Liver (tissue), 9 donors: ENCODE measurements around the gene GPR176. TPM values are rescaled to one million over a fixed set of nuclear protein-coding genes. Genes with fewer than 3 reads are reported as not detected.
A peak's percentile ranks its signal among the peaks of the same experiment; 100 is the strongest.

Experiments
- DNase-seq: peaks from one replicate; pipeline ENCODE4 v3.0.0-alpha.2; 2017; ENCODE audit warnings: low spot score
- H3K27ac ChIP-seq, 2 donors: one replicate each; pipeline ENCODE4 v1.7.0; 2013; ENCODE audit warnings: inconsistent platforms in 2 of 2, low read length in 2 of 2, control low read depth in 1 of 2, low read depth in 1 of 2, mild to moderate bottlenecking in 1 of 2
- H3K27me3 ChIP-seq, 4 donors: one replicate each; pipeline versions ENCODE4 v1.6.1 to v1.7.0; 2013; ENCODE audit warnings: low read length in 3 of 4, inconsistent platforms in 1 of 4, mild to moderate bottlenecking in 1 of 4, moderate library complexity in 1 of 4; ENCODE audit not compliant: control insufficient read depth in 4 of 4, insufficient read depth in 4 of 4
- H3K36me3 ChIP-seq, 4 donors: one replicate each; pipeline versions ENCODE4 v1.6.1 to v1.7.0; 2013; ENCODE audit warnings: low read length in 3 of 4, mild to moderate bottlenecking in 3 of 4, low read depth in 1 of 4, moderate library complexity in 1 of 4; ENCODE audit not compliant: control insufficient read depth in 4 of 4, insufficient read depth in 3 of 4
- H3K4me1 ChIP-seq, 4 donors: one replicate each; pipeline versions ENCODE4 v1.6.1 to v1.7.0; 2013; ENCODE audit warnings: low read length in 3 of 4, mild to moderate bottlenecking in 3 of 4, moderate library complexity in 1 of 4; ENCODE audit not compliant: control insufficient read depth in 4 of 4, insufficient read depth in 4 of 4
- H3K4me3 ChIP-seq, 3 donors: one replicate each; pipeline versions ENCODE4 v1.6.1 to v1.7.0; 2013; ENCODE audit warnings: low read length in 3 of 3, control low read depth in 1 of 3, low read depth in 1 of 3, mild to moderate bottlenecking in 1 of 3
- H3K9ac ChIP-seq, 2 donors: one replicate each; pipeline ENCODE4 v1.7.0; 2013; ENCODE audit warnings: low read length in 2 of 2, mild to moderate bottlenecking in 2 of 2, moderate library complexity in 2 of 2, control low read depth in 1 of 2, low read depth in 1 of 2
- H3K9me3 ChIP-seq, 4 donors: one replicate each; pipeline versions ENCODE4 v1.6.1 to v1.7.0; 2013; ENCODE audit warnings: low read length in 3 of 4; ENCODE audit not compliant: control insufficient read depth in 4 of 4
- ATF3 ChIP-seq: IDR thresholded peaks from 2 replicates; pipeline ENCODE4 v1.6.1; 2016; ENCODE audit warnings: antibody characterized with exemption
- CTCF ChIP-seq: fragments of 150-350 bp; IDR thresholded peaks from 2 replicates; pipeline ENCODE4 v1.5.1; 2017; ENCODE audit warnings: improper control_type of control experiment, low read depth, low read length; ENCODE audit not compliant: missing input control
- EGR1 ChIP-seq, 2 donors: IDR thresholded peaks; 2 replicates each; pipeline ENCODE4 v1.6.1; 2016 to 2018; ENCODE audit warnings: antibody characterized with exemption in 2 of 2, low read depth in 2 of 2
- FOXA1 ChIP-seq: IDR thresholded peaks from 2 replicates; pipeline ENCODE4 v1.6.1; 2016; ENCODE audit warnings: antibody characterized with exemption
- FOXA2 ChIP-seq: IDR thresholded peaks from 2 replicates; pipeline ENCODE4 v1.6.1; 2016; ENCODE audit warnings: antibody characterized with exemption
- GABPA ChIP-seq, 2 donors: IDR thresholded peaks in 1 of 2; conservative IDR thresholded peaks in 1 of 2; 2 replicates each; pipeline ENCODE4 v1.6.1; 2016; ENCODE audit warnings: antibody characterized with exemption in 2 of 2, mild to moderate bottlenecking in 1 of 2, moderate library complexity in 1 of 2
- HNF4A ChIP-seq, 2 donors: conservative IDR thresholded peaks; 2 replicates each; pipeline ENCODE4 v1.6.1; 2016; ENCODE audit warnings: antibody characterized with exemption in 2 of 2, mild to moderate bottlenecking in 2 of 2
- HNF4G ChIP-seq: IDR thresholded peaks from 2 replicates; pipeline ENCODE4 v1.6.1; 2016; ENCODE audit warnings: antibody characterized with exemption
- JUND ChIP-seq, 2 donors: IDR thresholded peaks; 2 replicates each; pipeline ENCODE4 v1.6.1; 2016; ENCODE audit warnings: antibody characterized with exemption in 2 of 2
- MAX ChIP-seq: IDR thresholded peaks from 2 replicates; pipeline ENCODE4 v1.6.1; 2016; ENCODE audit warnings: antibody characterized with exemption
- NR2F2 ChIP-seq: IDR thresholded peaks from 2 replicates; pipeline ENCODE4 v1.6.1; 2016; ENCODE audit warnings: antibody characterized with exemption
- RAD21 ChIP-seq, 2 donors: IDR thresholded peaks; 2 replicates each; pipeline ENCODE4 v1.6.1; 2016; ENCODE audit warnings: antibody characterized with exemption in 2 of 2, mild to moderate bottlenecking in 2 of 2
- REST ChIP-seq: IDR thresholded peaks from 2 replicates; pipeline ENCODE4 v1.6.1; 2016; ENCODE audit warnings: antibody characterized with exemption, mild to moderate bottlenecking
- RXRA ChIP-seq, 2 donors: IDR thresholded peaks; 2 replicates each; pipeline ENCODE4 v1.6.1; 2017 to 2018; ENCODE audit warnings: antibody characterized with exemption in 2 of 2, mild to moderate bottlenecking in 1 of 2
- SP1 ChIP-seq: IDR thresholded peaks from 2 replicates; pipeline ENCODE4 v1.6.1; 2018; ENCODE audit warnings: antibody characterized with exemption, mild to moderate bottlenecking
- TAF1 ChIP-seq: conservative IDR thresholded peaks from 2 replicates; pipeline ENCODE4 v1.6.1; 2016; ENCODE audit warnings: antibody characterized with exemption, mild to moderate bottlenecking
- YY1 ChIP-seq: IDR thresholded peaks from 2 replicates; pipeline ENCODE4 v1.6.1; 2016; ENCODE audit warnings: antibody characterized with exemption, mild to moderate bottlenecking
- ZBTB33 ChIP-seq: IDR thresholded peaks from 2 replicates; pipeline ENCODE4 v1.6.1; 2016; ENCODE audit warnings: antibody characterized with exemption
- WGBS: extraction: QIAGEN DNeasy Blood & Tissue Kit; methylation state at CpG from one replicate; pipeline ENCODE4 v1.1.7; 2013; 5-methylcytosine and 5-hydroxymethylcytosine counted together
- polyA plus RNA-seq, 2 donors: library from polyadenylated mRNA; stranded (reverse) in 1 of 2; unstranded in 1 of 2; fragments of 200-250 nt in 1 of 2; fragments of >200 nt in 1 of 2; fragmentation: Nextera tagmentation in 1 of 2; extraction: Ambion mirVana in 1 of 2; gene quantifications; one replicate each; pipeline versions ENCODE4 v1.2.1 to v1.2.3, GENCODE V29; 2013 to 2015
- total RNA-seq, 2 donors: library from RNA; depleted of rRNA; stranded (reverse); fragments of >200 nt; gene quantifications; one replicate each; pipeline ENCODE4 v1.2.3, GENCODE V29; 2014
- donor health status: healthy.
- donor health status: healthy.
- donor health status: healthy.
- donor health status: healthy.
- donor health status: healthy.

GPR176 gene
- total and polyA plus RNA-seq, 4 donors, result 0.44 to 1.7 (median 1.4) TPM

GRCh38 chr15:39860200-39860599 lies 59.9 kb downstream of the GPR176 start:
- 49% methylated on average over 3 of the region's 3 CpGs for WGBS

More at GRCh38 chr15:39860200-39860599, 59.9 kb downstream of the GPR176 start:
- Histone ChIP-seq H3K36me3 (no peaks in the 10 kb centered on the region), H3K27me3 (no peaks in the 10 kb centered on the region), H3K4me1 (peaks cover 0 to 8% (median 2%) of the 10 kb centered on the region in 4 donors), H3K9me3 (no peaks in the 10 kb centered on the region), H3K9ac (no peak overlapping the region), H3K27ac (peak overlapping the region in 1 of 2 donors; percentile 49), H3K4me3 (no peak overlapping the region)
- DNase-seq, result no peak
- TF ChIP-seq TAF1 (no peak), REST (peak; percentile 60), NR2F2 (peak; percentile 75), RXRA (IDR thresholded peaks at IDR 0.05) (peak; percentile 94), FOXA1 (no peak), ATF3 (peak; percentile 93), SP1 (peak; percentile 62), HNF4A (conservative IDR thresholded peaks at IDR 0.05) (peak; percentile 45 to 57), CTCF (no peak), EGR1 (IDR thresholded peaks at IDR 0.05; ENCODE audit: low read depth in 2 of 2) (no peak), GABPA (IDR thresholded peaks at IDR 0.05 in 1 of 2, conservative IDR thresholded peaks at IDR 0.05 in 1 of 2) (no peak), HNF4G (no peak), JUND (IDR thresholded peaks at IDR 0.05) (peak in 1 of 2 donors; percentile 68), MAX (no peak), FOXA2 (no peak), RAD21 (IDR thresholded peaks at IDR 0.05) (peak in 1 of 2 donors; percentile 26), ZBTB33 (no peak), YY1 (peak; percentile 56)
